ENCODE results near the gene RPS19.
A peak's percentile ranks its signal among the peaks of the same experiment; 100 is the strongest.

Gene RPS19

GRCh38 chr19:41844601-41845000, 15.5 kb upstream of the RPS19 start, which contains the start of gene LYPD4:
LYPD4 (minus strand) TSS chr19:41844683; CDS start chr19:41839285, 5,398 bp downstream.
- no peak within 1 kb of the TSS for H3K4me3 ChIP-seq (ENCODE audit: low read length)
- H3K4me2 ChIP-seq (ENCODE audit: low read length), result no peak within 1 kb of the TSS
- no peaks in the 10 kb centered on the region for H3K36me3 ChIP-seq (ENCODE audit: insufficient read depth, low read length)
- no peaks in the 10 kb centered on the region for H3K4me1 ChIP-seq (ENCODE audit: control insufficient read depth, insufficient read depth, low read length)
- H3K9ac ChIP-seq (ENCODE audit: low read depth, low read length), result no peak within 1 kb of the TSS
- peaks cover 3% of the 10 kb centered on the region for H3K27me3 ChIP-seq (ENCODE audit: control insufficient read depth, insufficient read depth, low read length)
- no peaks in the 10 kb centered on the region for H3K9me3 ChIP-seq (replicated peaks; ENCODE audit: low read length)

GRCh38 chr19:41845001-41845050, 15.2 kb upstream of the RPS19 start, which contains the start of gene DMRTC2:
DMRTC2 (plus strand) TSS chr19:41845042; CDS start chr19:41847429, 2,387 bp downstream.
- Histone ChIP-seq H3K4me1 (ENCODE audit: control insufficient read depth, insufficient read depth, low read length) (no peaks in the 10 kb centered on the region), H3K36me3 (ENCODE audit: insufficient read depth, low read length) (no peaks in the 10 kb centered on the region), H3K27me3 (ENCODE audit: control insufficient read depth, insufficient read depth, low read length) (peaks cover 4% of the 10 kb centered on the region), H3K9ac (ENCODE audit: low read depth, low read length) (no peak within 1 kb of the TSS), H3K4me3 (ENCODE audit: low read length) (no peak within 1 kb of the TSS), H3K9me3 (replicated peaks; ENCODE audit: low read length) (no peaks in the 10 kb centered on the region), H3K4me2 (ENCODE audit: low read length) (no peak within 1 kb of the TSS)

GRCh38 chr19:41845051-41845590, 14.9 kb upstream of the RPS19 start:
- Histone ChIP-seq H3K36me3 (ENCODE audit: insufficient read depth, low read length) (no peaks in the 10 kb centered on the region), H3K27me3 (ENCODE audit: control insufficient read depth, insufficient read depth, low read length) (peaks cover 7% of the 10 kb centered on the region), H3K9ac (ENCODE audit: low read depth, low read length) (no peak overlapping the region), H3K9me3 (replicated peaks; ENCODE audit: low read length) (no peaks in the 10 kb centered on the region), H3K4me2 (ENCODE audit: low read length) (no peak overlapping the region), H3K4me1 (ENCODE audit: control insufficient read depth, insufficient read depth, low read length) (no peaks in the 10 kb centered on the region), H3K4me3 (ENCODE audit: low read length) (no peak overlapping the region)

GRCh38 chr19:41847351-41848105, 12.5 kb upstream of the RPS19 start:
- H3K9ac ChIP-seq (ENCODE audit: low read depth, low read length), result no peak overlapping the region
- H3K36me3 ChIP-seq (ENCODE audit: insufficient read depth, low read length), result no peaks in the 10 kb centered on the region
- H3K9me3 ChIP-seq (replicated peaks; ENCODE audit: low read length), result no peaks in the 10 kb centered on the region
- H3K4me2 ChIP-seq (ENCODE audit: low read length), result no peak overlapping the region
- no peaks in the 10 kb centered on the region for H3K4me1 ChIP-seq (ENCODE audit: control insufficient read depth, insufficient read depth, low read length)
- no peak overlapping the region for H3K4me3 ChIP-seq (ENCODE audit: low read length)
- H3K27me3 ChIP-seq (ENCODE audit: control insufficient read depth, insufficient read depth, low read length), result peaks cover 27% of the 10 kb centered on the region

GRCh38 chr19:41848666-41849065, 11.4 kb upstream of the RPS19 start:
- Histone ChIP-seq H3K9me3 (replicated peaks; ENCODE audit: low read length) (no peaks in the 10 kb centered on the region), H3K9ac (ENCODE audit: low read depth, low read length) (no peak overlapping the region), H3K36me3 (ENCODE audit: insufficient read depth, low read length) (no peaks in the 10 kb centered on the region), H3K27me3 (ENCODE audit: control insufficient read depth, insufficient read depth, low read length) (peaks cover 37% of the 10 kb centered on the region), H3K4me1 (ENCODE audit: control insufficient read depth, insufficient read depth, low read length) (no peaks in the 10 kb centered on the region), H3K4me3 (ENCODE audit: low read length) (no peak overlapping the region), H3K4me2 (ENCODE audit: low read length) (no peak overlapping the region)

GRCh38 chr19:41849067-41849466, 11.0 kb upstream of the RPS19 start:
- H3K4me3 ChIP-seq (ENCODE audit: low read length), result no peak overlapping the region
- H3K4me1 ChIP-seq (ENCODE audit: control insufficient read depth, insufficient read depth, low read length), result no peaks in the 10 kb centered on the region
- H3K27me3 ChIP-seq (ENCODE audit: control insufficient read depth, insufficient read depth, low read length), result peaks cover 41% of the 10 kb centered on the region
- H3K9ac ChIP-seq (ENCODE audit: low read depth, low read length), result no peak overlapping the region
- H3K36me3 ChIP-seq (ENCODE audit: insufficient read depth, low read length), result no peaks in the 10 kb centered on the region
- no peaks in the 10 kb centered on the region for H3K9me3 ChIP-seq (replicated peaks; ENCODE audit: low read length)
- no peak overlapping the region for H3K4me2 ChIP-seq (ENCODE audit: low read length)

GRCh38 chr19:41850381-41850780, 9.7 kb upstream of the RPS19 start:
- Histone ChIP-seq H3K36me3 (ENCODE audit: insufficient read depth, low read length) (no peaks in the 10 kb centered on the region), H3K4me3 (ENCODE audit: low read length) (no peak overlapping the region), H3K4me2 (ENCODE audit: low read length) (no peak overlapping the region), H3K4me1 (ENCODE audit: control insufficient read depth, insufficient read depth, low read length) (no peaks in the 10 kb centered on the region), H3K27me3 (ENCODE audit: control insufficient read depth, insufficient read depth, low read length) (peaks cover 53% of the 10 kb centered on the region), H3K9ac (ENCODE audit: low read depth, low read length) (no peak overlapping the region), H3K9me3 (replicated peaks; ENCODE audit: low read length) (no peaks in the 10 kb centered on the region)

- Histone ChIP-seq H3K9ac (ENCODE audit: low read depth, low read length) (no peak overlapping the region), H3K4me2 (ENCODE audit: low read length) (no peak overlapping the region), H3K27me3 (ENCODE audit: control insufficient read depth, insufficient read depth, low read length) (peaks cover 53% of the 10 kb centered on the region)
Measured at GRCh38 chr19:41851456-41851855, 8.6 kb upstream of the RPS19 start.

GRCh38 chr19:41853344-41853743, 6.7 kb upstream of the RPS19 start:
- peaks cover 53% of the 10 kb centered on the region for H3K27me3 ChIP-seq (ENCODE audit: control insufficient read depth, insufficient read depth, low read length)
- H3K9me3 ChIP-seq (replicated peaks; ENCODE audit: low read length), result no peaks in the 10 kb centered on the region
- no peak overlapping the region for H3K4me2 ChIP-seq (ENCODE audit: low read length)
- no peak overlapping the region for H3K9ac ChIP-seq (ENCODE audit: low read depth, low read length)
- no peaks in the 10 kb centered on the region for H3K36me3 ChIP-seq (ENCODE audit: insufficient read depth, low read length)
- H3K4me1 ChIP-seq (ENCODE audit: control insufficient read depth, insufficient read depth, low read length), result no peaks in the 10 kb centered on the region
- no peak overlapping the region for H3K4me3 ChIP-seq (ENCODE audit: low read length)

More at GRCh38 chr19:41851456-41851855, 8.6 kb upstream of the RPS19 start:
- H3K4me1 ChIP-seq (ENCODE audit: control insufficient read depth, insufficient read depth, low read length), result no peaks in the 10 kb centered on the region
- H3K4me3 ChIP-seq (ENCODE audit: low read length), result no peak overlapping the region
- no peaks in the 10 kb centered on the region for H3K36me3 ChIP-seq (ENCODE audit: insufficient read depth, low read length)
- H3K9me3 ChIP-seq (replicated peaks; ENCODE audit: low read length), result no peaks in the 10 kb centered on the region

GRCh38 chr19:41853768-41854167, 6.3 kb upstream of the RPS19 start:
- Histone ChIP-seq H3K27me3 (ENCODE audit: control insufficient read depth, insufficient read depth, low read length) (peaks cover 53% of the 10 kb centered on the region), H3K4me1 (ENCODE audit: control insufficient read depth, insufficient read depth, low read length) (no peaks in the 10 kb centered on the region), H3K36me3 (ENCODE audit: insufficient read depth, low read length) (no peaks in the 10 kb centered on the region), H3K4me2 (ENCODE audit: low read length) (no peak overlapping the region), H3K9me3 (replicated peaks; ENCODE audit: low read length) (no peaks in the 10 kb centered on the region), H3K4me3 (ENCODE audit: low read length) (no peak overlapping the region), H3K9ac (ENCODE audit: low read depth, low read length) (no peak overlapping the region)

GRCh38 chr19:41859213-41859617, 840 bp upstream of the RPS19 start:
- peak overlapping the region; percentile 90 for H3K4me3 ChIP-seq (ENCODE audit: low read length)
- peaks cover 25% of the 10 kb centered on the region for H3K4me1 ChIP-seq (ENCODE audit: control insufficient read depth, insufficient read depth, low read length)
- peaks cover 11% of the 10 kb centered on the region for H3K27me3 ChIP-seq (ENCODE audit: control insufficient read depth, insufficient read depth, low read length)
- H3K9me3 ChIP-seq (replicated peaks; ENCODE audit: low read length), result no peaks in the 10 kb centered on the region
- peak overlapping the region; percentile 80 for H3K4me2 ChIP-seq (ENCODE audit: low read length)
- peaks cover 35% of the 10 kb centered on the region for H3K36me3 ChIP-seq (ENCODE audit: insufficient read depth, low read length)
- H3K9ac ChIP-seq (ENCODE audit: low read depth, low read length), result peak overlapping the region; percentile 62

- Histone ChIP-seq H3K4me2 (ENCODE audit: low read length) (peak overlapping the region; percentile 97), H3K4me1 (ENCODE audit: control insufficient read depth, insufficient read depth, low read length) (peaks cover 25% of the 10 kb centered on the region), H3K27me3 (ENCODE audit: control insufficient read depth, insufficient read depth, low read length) (no peaks in the 10 kb centered on the region), H3K9me3 (replicated peaks; ENCODE audit: low read length) (no peaks in the 10 kb centered on the region), H3K9ac (ENCODE audit: low read depth, low read length) (peak overlapping the region; percentile 99), H3K36me3 (ENCODE audit: insufficient read depth, low read length) (peaks cover 47% of the 10 kb centered on the region), H3K4me3 (ENCODE audit: low read length) (peak overlapping the region; percentile 90)
Measured at GRCh38 chr19:41860419-41861115, 512 bp downstream of the RPS19 start.
